RWPE1 (cell line): ENCODE measurements around the gene VKORC1.

Experiments
- CTCF ChIA-PET: fragments of 350-600 bp; sonication (Branson Sonifier 250); formaldehyde crosslinking; extraction: SDS; loops from one replicate; lab custom pipeline; 2021; lab: Yijun Ruan, JAX
- POLR2A ChIA-PET: fragments of 400-600 bp; formaldehyde crosslinking; extraction: SDS; loops from one replicate; lab custom pipeline; 2020; ENCODE audit warnings: antibody characterized with exemption; ENCODE audit not compliant: low non-redundant PET; lab: Yijun Ruan, JAX
- DNase-seq: peaks from one replicate; pipeline ENCODE4 v3.0.0; 2012; ENCODE audit warnings: low spot score
- H3K27ac ChIP-seq: fragments of 450-650 bp; 2 replicates; pipeline ENCODE4 v1.5.1; 2017
- TF ChIP-seq, protein P1 (sequence below): fragments of 450-650 bp; conservative IDR thresholded peaks from 2 replicates; pipeline ENCODE4 v1.5.1; 2017; ENCODE audit warnings: low read depth, mild to moderate bottlenecking

Gene VKORC1

DNA sequence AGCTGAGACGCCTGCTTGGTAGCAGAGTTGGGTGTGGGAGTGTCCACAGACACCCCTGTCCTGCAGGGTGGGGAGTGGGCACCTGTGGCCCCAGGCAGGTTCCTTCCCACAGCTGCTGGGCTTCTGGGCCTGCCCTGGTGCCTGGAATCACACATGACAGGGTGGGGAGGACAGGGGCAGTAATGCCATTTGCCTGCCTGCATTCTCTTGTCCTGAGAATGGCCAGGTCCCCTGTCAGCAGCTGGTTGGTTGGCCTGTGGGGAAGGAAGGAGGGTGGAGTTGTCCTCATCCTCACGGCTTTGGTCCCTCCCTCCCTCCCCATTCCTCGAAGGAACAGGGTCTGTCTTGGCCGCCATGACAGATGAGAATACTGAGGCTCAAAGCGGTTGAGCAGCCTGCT, 11.0 kb downstream of the VKORC1 start:
- TF ChIP-seq, protein P1, sequence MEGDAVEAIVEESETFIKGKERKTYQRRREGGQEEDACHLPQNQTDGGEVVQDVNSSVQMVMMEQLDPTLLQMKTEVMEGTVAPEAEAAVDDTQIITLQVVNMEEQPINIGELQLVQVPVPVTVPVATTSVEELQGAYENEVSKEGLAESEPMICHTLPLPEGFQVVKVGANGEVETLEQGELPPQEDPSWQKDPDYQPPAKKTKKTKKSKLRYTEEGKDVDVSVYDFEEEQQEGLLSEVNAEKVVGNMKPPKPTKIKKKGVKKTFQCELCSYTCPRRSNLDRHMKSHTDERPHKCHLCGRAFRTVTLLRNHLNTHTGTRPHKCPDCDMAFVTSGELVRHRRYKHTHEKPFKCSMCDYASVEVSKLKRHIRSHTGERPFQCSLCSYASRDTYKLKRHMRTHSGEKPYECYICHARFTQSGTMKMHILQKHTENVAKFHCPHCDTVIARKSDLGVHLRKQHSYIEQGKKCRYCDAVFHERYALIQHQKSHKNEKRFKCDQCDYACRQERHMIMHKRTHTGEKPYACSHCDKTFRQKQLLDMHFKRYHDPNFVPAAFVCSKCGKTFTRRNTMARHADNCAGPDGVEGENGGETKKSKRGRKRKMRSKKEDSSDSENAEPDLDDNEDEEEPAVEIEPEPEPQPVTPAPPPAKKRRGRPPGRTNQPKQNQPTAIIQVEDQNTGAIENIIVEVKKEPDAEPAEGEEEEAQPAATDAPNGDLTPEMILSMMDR: no peak
- POLR2A ChIA-PET: interaction anchor here (1.1 kb wide), 1 partner anchor 9 kb away, joined by 3 read pairs; the partner anchor contains the start of genes ZNF646 and ZNF668
- CTCF ChIA-PET: interaction anchor here (0.6 to 0.8 kb wide), 3 partner anchors 54 to 101 kb away, joined by 3 read pairs; no protein-coding TSS in a partner anchor
- peak overlapping the region; percentile 67 for H3K27ac ChIP-seq
- no peak for DNase-seq

DNA sequence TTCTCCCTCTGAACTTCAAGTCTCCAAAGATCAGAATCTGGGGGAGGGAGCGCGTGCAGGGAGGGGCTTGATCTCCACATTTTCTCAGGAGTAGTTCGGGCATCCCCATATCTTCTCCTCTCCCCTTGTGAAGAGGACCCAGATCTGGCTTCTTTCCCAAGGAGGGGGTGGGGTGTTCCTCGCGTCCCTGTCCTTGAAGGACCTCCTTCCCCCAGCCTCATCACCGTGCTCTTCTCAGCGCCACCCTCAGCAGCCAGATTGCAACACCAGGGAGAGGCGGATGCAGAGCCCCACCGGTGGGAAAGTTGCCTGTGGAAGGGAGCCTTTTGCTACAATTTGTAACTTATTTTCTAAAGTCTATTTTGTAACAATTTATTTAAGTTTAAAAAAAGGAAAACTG, 11.5 kb downstream of the VKORC1 start:
- CTCF ChIA-PET: interaction anchor here (0.8 kb wide), 2 partner anchors 97 to 100 kb away, joined by 3 read pairs; no protein-coding TSS in a partner anchor
- POLR2A ChIA-PET: no interaction called here
- DNase-seq: no peak
- peak overlapping the region; percentile 67 for H3K27ac ChIP-seq
- TF ChIP-seq, protein P1: no peak

DNA sequence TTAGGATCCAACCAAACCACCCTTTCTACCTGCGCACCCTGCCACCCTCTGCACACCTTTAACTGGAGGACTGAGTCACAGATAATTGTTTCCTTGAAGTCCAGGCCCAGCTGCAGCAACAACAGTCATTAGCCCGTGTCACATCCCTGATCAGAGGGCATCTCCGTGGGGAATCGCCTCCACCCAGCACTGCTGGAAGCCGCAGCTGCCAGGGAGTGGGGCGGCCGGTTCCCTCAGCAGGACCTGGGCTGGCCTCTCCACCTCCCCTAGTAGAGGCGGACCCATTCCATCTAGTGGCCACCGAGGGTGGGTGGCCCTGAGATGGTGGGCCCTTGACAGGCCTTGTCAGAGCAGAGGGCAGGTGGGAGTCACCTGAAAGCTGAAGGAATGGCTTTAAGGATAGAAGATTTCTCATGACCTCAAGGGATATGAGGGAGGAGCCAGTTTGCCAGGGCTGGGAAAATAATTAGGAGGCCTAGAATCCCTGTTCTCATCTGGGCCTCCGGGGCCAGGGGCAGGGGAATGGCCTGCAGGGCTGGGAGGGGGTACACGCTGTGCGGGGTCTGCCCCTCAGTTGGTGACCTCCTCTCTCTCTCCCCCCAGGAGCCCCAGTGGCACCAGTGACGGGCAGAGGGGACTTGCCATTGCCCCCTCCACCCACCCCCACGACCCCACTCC, 12.1 kb downstream of the VKORC1 start:
- no peak for DNase-seq
- H3K27ac ChIP-seq: peak overlapping the region; percentile 67
- ChIA-PET CTCF (no interaction called here), POLR2A (no interaction called here)
- TF ChIP-seq, protein P1: no peak

DNA sequence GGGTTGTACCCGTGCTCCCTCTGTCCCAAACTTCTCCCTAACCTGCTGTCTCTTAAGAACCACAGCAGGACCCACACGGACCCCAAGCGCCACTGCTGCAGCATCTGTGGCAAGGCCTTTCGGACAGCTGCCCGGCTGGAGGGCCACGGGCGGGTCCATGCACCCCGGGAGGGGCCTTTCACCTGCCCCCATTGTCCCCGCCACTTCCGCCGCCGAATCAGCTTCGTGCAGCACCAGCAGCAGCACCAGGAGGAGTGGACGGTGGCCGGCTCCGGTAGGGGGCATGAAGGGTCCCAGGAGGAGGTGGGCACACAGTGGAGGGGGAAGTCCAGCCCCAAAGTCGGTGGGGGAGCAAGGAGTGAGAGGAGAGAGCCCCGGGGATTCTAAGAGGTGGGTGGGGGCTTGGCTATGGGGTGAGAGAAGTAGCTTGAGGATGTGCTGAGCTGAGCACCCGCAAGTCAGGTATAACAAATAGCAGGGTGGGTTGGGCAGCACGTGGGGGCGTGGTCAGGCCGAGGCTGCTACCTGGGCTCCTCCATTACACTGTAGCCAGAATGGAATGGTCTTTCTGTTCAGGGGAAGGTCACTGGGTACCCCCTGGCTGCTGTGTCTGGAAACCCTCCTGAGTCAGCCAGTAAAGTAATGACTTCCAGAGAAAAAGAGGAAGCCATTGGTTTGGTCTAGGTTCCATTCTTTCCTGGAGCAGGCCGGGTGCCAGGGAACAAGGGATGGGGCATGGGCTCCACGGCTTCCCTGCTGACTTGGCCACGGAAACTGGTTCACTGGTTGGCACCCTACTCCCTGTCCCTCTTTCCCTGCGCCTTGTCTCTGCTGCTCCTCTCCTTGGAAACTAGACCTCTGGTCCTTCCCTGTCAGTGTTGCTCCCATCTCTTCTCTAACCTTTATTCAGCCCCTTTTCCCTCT, 12.9 kb downstream of the VKORC1 start:
- DNase-seq: no peak
- ChIA-PET CTCF (interaction anchor here (0.6 kb wide), 1 partner anchor 96 kb away, joined by 5 read pairs; no protein-coding TSS in a partner anchor), POLR2A (interaction anchor here (0.6 kb wide), 1 partner anchor 12 kb away, joined by 5 read pairs; no protein-coding TSS in a partner anchor)
- H3K27ac ChIP-seq: peak overlapping the region; percentile 67
- TF ChIP-seq, protein P1: no peak

DNA sequence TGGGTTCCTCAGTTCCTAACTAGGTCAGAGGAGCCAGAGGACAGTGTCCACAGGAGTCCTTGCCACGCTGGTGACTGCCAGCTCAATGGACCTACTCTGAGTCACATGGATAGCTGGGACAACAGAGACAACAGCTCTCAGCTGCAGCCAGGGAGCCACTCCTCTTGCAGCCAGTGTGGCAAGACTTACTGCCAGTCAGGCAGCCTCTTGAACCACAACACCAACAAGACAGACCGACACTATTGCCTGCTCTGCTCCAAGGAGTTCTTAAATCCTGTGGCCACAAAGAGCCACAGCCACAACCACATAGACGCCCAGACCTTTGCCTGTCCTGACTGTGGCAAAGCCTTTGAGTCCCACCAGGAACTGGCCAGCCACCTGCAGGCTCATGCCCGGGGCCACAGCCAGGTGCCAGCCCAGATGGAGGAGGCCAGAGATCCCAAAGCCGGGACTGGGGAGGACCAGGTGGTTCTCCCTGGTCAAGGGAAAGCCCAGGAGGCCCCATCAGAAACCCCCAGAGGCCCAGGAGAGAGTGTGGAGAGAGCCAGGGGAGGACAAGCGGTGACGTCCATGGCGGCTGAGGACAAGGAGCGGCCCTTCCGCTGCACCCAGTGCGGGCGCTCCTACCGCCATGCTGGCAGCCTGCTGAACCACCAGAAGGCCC, 13.7 kb downstream of the VKORC1 start:
- POLR2A ChIA-PET: no interaction called here
- DNase-seq: no peak
- TF ChIP-seq, protein P1: no peak
- H3K27ac ChIP-seq: peak overlapping the region; percentile 67
- CTCF ChIA-PET: interaction anchor here (0.5 to 0.6 kb wide), 3 partner anchors 52 to 119 kb away, joined by 3 to 6 read pairs (median 5); no protein-coding TSS in a partner anchor
